ENCODE results near the gene FYB2.

FYB2 gene

DNA sequence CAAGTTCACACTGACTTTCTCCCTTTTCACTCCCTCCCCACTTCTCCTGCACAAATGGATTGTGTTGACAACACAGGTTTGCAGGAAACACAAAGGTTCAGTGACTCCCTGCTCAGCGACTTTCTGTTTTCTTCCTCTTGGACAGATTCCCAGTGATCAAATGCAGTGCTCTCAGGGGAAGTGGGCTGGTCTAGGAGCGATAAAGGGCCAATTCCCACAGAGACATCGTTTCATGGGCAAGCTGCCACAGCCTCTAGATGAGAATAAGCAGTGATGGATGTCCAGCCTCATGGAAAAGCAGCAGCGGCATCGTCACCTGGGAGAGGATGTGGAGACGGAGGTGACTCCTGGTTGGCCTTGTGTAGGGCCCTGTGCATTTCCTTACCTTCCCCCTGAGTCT is 30.6 kb downstream of the FYB2 start:
- H3K4me1 ChIP-seq (ENCODE audit: control insufficient read depth, low read length) = no peaks in the 10 kb centered on the region
- no peaks in the 10 kb centered on the region for H4K20me1 ChIP-seq (ENCODE audit: control insufficient read depth, insufficient read depth, low read depth, low read length)
- H3F3A ChIP-seq (ENCODE audit: control insufficient read depth, insufficient read depth) = no peaks in the 10 kb centered on the region
- no peak overlapping the region for H3K4me3 ChIP-seq (ENCODE audit: low read length)
- H3K9me3 ChIP-seq (ENCODE audit: control insufficient read depth, insufficient read depth, low read length) = no peaks in the 10 kb centered on the region
- no peaks in the 10 kb centered on the region; the same call in 1 of the 2 replicates for H3K27me3 ChIP-seq (ENCODE audit: control insufficient read depth, low read length)
- H3K36me3 ChIP-seq (ENCODE audit: control insufficient read depth, low read length) = no peaks in the 10 kb centered on the region
- no peak overlapping the region for H3K27ac ChIP-seq (ENCODE audit: low read depth, low read length)
- no peak overlapping the region for H3K4me2 ChIP-seq (ENCODE audit: low read length)
- no peaks in the 10 kb centered on the region; the same call in 1 of the 2 replicates for H3K9me2 ChIP-seq (replicated peaks; ENCODE audit: control insufficient read depth, low read length)
- no peaks in the 10 kb centered on the region for H3K79me2 ChIP-seq (ENCODE audit: control insufficient read depth, low read length)
- TF ChIP-seq, protein P1, sequence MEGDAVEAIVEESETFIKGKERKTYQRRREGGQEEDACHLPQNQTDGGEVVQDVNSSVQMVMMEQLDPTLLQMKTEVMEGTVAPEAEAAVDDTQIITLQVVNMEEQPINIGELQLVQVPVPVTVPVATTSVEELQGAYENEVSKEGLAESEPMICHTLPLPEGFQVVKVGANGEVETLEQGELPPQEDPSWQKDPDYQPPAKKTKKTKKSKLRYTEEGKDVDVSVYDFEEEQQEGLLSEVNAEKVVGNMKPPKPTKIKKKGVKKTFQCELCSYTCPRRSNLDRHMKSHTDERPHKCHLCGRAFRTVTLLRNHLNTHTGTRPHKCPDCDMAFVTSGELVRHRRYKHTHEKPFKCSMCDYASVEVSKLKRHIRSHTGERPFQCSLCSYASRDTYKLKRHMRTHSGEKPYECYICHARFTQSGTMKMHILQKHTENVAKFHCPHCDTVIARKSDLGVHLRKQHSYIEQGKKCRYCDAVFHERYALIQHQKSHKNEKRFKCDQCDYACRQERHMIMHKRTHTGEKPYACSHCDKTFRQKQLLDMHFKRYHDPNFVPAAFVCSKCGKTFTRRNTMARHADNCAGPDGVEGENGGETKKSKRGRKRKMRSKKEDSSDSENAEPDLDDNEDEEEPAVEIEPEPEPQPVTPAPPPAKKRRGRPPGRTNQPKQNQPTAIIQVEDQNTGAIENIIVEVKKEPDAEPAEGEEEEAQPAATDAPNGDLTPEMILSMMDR (IDR thresholded peaks at IDR 0.05; ENCODE audit: low read depth, low read length, poor library complexity, severe bottlenecking) = no peak
- TF ChIP-seq EZH2phosphoT487 (IDR thresholded peaks at IDR 0.05; ENCODE audit: borderline replicate concordance, low read length) = no peak

DNA sequence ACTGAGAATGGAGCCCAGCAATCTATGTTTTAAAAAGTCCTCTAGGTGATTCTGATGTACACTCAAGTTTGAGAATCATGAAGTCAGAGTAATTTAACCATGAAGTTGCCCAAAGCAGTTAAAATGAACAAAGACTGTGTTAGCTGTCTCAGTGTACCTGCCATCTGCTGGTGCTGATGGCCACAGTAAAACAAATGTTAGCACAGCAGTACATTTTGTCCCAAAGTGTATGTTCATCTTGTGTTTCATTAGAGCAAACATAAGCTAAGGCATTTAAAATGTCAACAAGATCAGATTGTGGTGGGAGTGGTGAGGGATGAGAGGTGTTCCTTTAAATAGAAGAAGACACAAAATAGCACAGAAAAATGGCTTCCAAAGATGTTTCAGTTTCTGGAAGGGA is 31.1 kb downstream of the FYB2 start:
- H3K36me3 ChIP-seq (ENCODE audit: control insufficient read depth, low read length) = no peaks in the 10 kb centered on the region
- no peak overlapping the region for H3K4me3 ChIP-seq (ENCODE audit: low read length)
- no peaks in the 10 kb centered on the region; the same call in 1 of the 2 replicates for H3K27me3 ChIP-seq (ENCODE audit: control insufficient read depth, low read length)
- no peaks in the 10 kb centered on the region; the same call in 1 of the 2 replicates for H3K9me2 ChIP-seq (replicated peaks; ENCODE audit: control insufficient read depth, low read length)
- H3K4me1 ChIP-seq (ENCODE audit: control insufficient read depth, low read length) = no peaks in the 10 kb centered on the region
- H4K20me1 ChIP-seq (ENCODE audit: control insufficient read depth, insufficient read depth, low read depth, low read length) = no peaks in the 10 kb centered on the region
- no peaks in the 10 kb centered on the region for H3K9me3 ChIP-seq (ENCODE audit: control insufficient read depth, insufficient read depth, low read length)
- no peaks in the 10 kb centered on the region for H3K79me2 ChIP-seq (ENCODE audit: control insufficient read depth, low read length)
- H3K27ac ChIP-seq (ENCODE audit: low read depth, low read length) = no peak overlapping the region
- TF ChIP-seq, protein P1 (IDR thresholded peaks at IDR 0.05; ENCODE audit: low read depth, low read length, poor library complexity, severe bottlenecking) = no peak
- TF ChIP-seq EZH2phosphoT487 (IDR thresholded peaks at IDR 0.05; ENCODE audit: borderline replicate concordance, low read length) = no peak
- no peak overlapping the region for H3K4me2 ChIP-seq (ENCODE audit: low read length)
- no peaks in the 10 kb centered on the region for H3F3A ChIP-seq (ENCODE audit: control insufficient read depth, insufficient read depth)

DNA sequence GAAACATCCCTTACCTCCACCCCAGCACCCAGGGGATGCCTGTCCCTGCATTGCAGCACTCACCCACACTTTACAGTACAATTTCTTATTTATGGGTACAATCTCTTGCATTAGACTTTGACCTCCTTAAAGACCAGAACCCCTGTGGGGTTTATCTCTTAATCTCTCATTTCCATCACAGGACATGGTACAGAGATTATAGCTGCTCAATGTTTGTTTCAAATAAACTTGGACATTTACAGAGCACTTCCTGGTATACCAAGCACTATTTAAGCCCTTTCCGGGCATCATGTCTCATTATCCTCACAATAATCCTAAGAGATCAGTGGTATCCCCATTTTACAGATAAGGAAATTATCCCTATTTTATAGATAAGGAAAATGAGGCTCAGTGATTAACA is 31.9 kb downstream of the FYB2 start:
- no peaks in the 10 kb centered on the region; the same call in 1 of the 2 replicates for H3K27me3 ChIP-seq (ENCODE audit: control insufficient read depth, low read length)
- H3K4me3 ChIP-seq (ENCODE audit: low read length) = no peak overlapping the region
- no peaks in the 10 kb centered on the region for H3K9me3 ChIP-seq (ENCODE audit: control insufficient read depth, insufficient read depth, low read length)
- H4K20me1 ChIP-seq (ENCODE audit: control insufficient read depth, insufficient read depth, low read depth, low read length) = no peaks in the 10 kb centered on the region
- no peak for TF ChIP-seq EZH2phosphoT487 (IDR thresholded peaks at IDR 0.05; ENCODE audit: borderline replicate concordance, low read length)
- TF ChIP-seq, protein P1 (IDR thresholded peaks at IDR 0.05; ENCODE audit: low read depth, low read length, poor library complexity, severe bottlenecking) = no peak
- no peaks in the 10 kb centered on the region for H3K4me1 ChIP-seq (ENCODE audit: control insufficient read depth, low read length)
- H3F3A ChIP-seq (ENCODE audit: control insufficient read depth, insufficient read depth) = no peaks in the 10 kb centered on the region
- no peak overlapping the region for H3K27ac ChIP-seq (ENCODE audit: low read depth, low read length)
- H3K9me2 ChIP-seq (replicated peaks; ENCODE audit: control insufficient read depth, low read length) = no peaks in the 10 kb centered on the region; the same call in 1 of the 2 replicates
- H3K36me3 ChIP-seq (ENCODE audit: control insufficient read depth, low read length) = no peaks in the 10 kb centered on the region
- no peaks in the 10 kb centered on the region for H3K79me2 ChIP-seq (ENCODE audit: control insufficient read depth, low read length)
- no peak overlapping the region for H3K4me2 ChIP-seq (ENCODE audit: low read length)
